Mesenchymal stem cell (in vitro differentiated cells and primary cell): ENCODE results near the gene ABAT.

Experiments used
- DNase-seq: peaks from one replicate; pipeline ENCODE4 v3.0.0-alpha.2; 2013
- H2AFZ ChIP-seq: one replicate; pipeline ENCODE4 v1.6.1; 2013; ENCODE audit warnings: low read depth, mild to moderate bottlenecking, control low read depth, inconsistent platforms, low read length, moderate library complexity
- H2AK5ac ChIP-seq: 2 replicates; pipeline ENCODE4 v1.6.1; 2013; ENCODE audit warnings: low read length, moderate library complexity, mild to moderate bottlenecking, inconsistent platforms; ENCODE audit not compliant: severe bottlenecking
- H2BK120ac ChIP-seq: one replicate; pipeline ENCODE4 v1.6.1; 2013; ENCODE audit warnings: low read depth, mild to moderate bottlenecking, inconsistent platforms, low read length, moderate library complexity
- H2BK12ac ChIP-seq, 2 experiments: one replicate each; pipeline ENCODE4 v1.6.1; 2013; ENCODE audit warnings: inconsistent platforms in 2 of 2, low read length in 2 of 2, mild to moderate bottlenecking in 2 of 2, moderate library complexity in 2 of 2, control low read depth in 1 of 2
- H2BK15ac ChIP-seq: one replicate; pipeline ENCODE4 v1.6.1; 2013; ENCODE audit warnings: mild to moderate bottlenecking, low read depth, inconsistent platforms; ENCODE audit not compliant: poor library complexity, severe bottlenecking
- H2BK5ac ChIP-seq: 2 replicates; pipeline ENCODE4 v1.6.1; 2013; ENCODE audit warnings: low read depth, mild to moderate bottlenecking, low read length, control low read depth, inconsistent platforms; ENCODE audit not compliant: poor library complexity, severe bottlenecking
- H3K14ac ChIP-seq, 2 experiments: one replicate each; pipeline ENCODE4 v1.6.1; 2013; ENCODE audit warnings: inconsistent platforms in 2 of 2, low read length in 2 of 2, control low read depth in 1 of 2, mild to moderate bottlenecking in 1 of 2, moderate library complexity in 1 of 2
- H3K18ac ChIP-seq, 2 experiments: one replicate each; pipeline ENCODE4 v1.6.1; 2013; ENCODE audit warnings: inconsistent platforms in 2 of 2, low read length in 2 of 2, control low read depth in 1 of 2, low read depth in 1 of 2, mild to moderate bottlenecking in 1 of 2
- H3K23ac ChIP-seq, 2 experiments: one replicate each; pipeline ENCODE4 v1.6.1; 2013; ENCODE audit warnings: inconsistent platforms in 2 of 2, low read length in 2 of 2, mild to moderate bottlenecking in 2 of 2, moderate library complexity in 2 of 2, control low read depth in 1 of 2
- H3K27ac ChIP-seq: 2 replicates; pipeline ENCODE4 v1.5.1; 2013; ENCODE audit warnings: mild to moderate bottlenecking, moderate library complexity, low read length, control low read depth, inconsistent platforms; ENCODE audit not compliant: poor library complexity, severe bottlenecking
- H3K27me3 ChIP-seq, 2 experiments: 2 replicates each; pipeline versions ENCODE4 v1.6.1 to v1.7.0; 2013; ENCODE audit warnings: low read length in 2 of 2, mild to moderate bottlenecking in 2 of 2, moderate library complexity in 2 of 2, control low read depth in 1 of 2, inconsistent platforms in 1 of 2; ENCODE audit not compliant: control insufficient read depth in 1 of 2, insufficient read depth in 1 of 2
- H3K36me3 ChIP-seq, 2 experiments: 2 replicates each; pipeline versions ENCODE4 v1.6.1 to v1.7.0; 2013; ENCODE audit warnings: low read length in 2 of 2, control low read depth in 1 of 2, inconsistent platforms in 1 of 2, low read depth in 1 of 2, mild to moderate bottlenecking in 1 of 2; ENCODE audit not compliant: insufficient read depth in 2 of 2, control insufficient read depth in 1 of 2
- H3K4ac ChIP-seq, 2 experiments: one replicate each; pipeline ENCODE4 v1.6.1; 2013; ENCODE audit warnings: inconsistent platforms in 2 of 2, low read length in 2 of 2, mild to moderate bottlenecking in 2 of 2, moderate library complexity in 2 of 2, control low read depth in 1 of 2, low read depth in 1 of 2
- H3K4me1 ChIP-seq: 2 replicates; pipeline ENCODE4 v1.6.1; 2013; ENCODE audit warnings: low read depth, low read length, control low read depth; ENCODE audit not compliant: control insufficient read depth, insufficient read depth
- H3K4me2 ChIP-seq: 2 replicates; pipeline ENCODE4 v1.6.1; 2013; ENCODE audit warnings: low read length, mild to moderate bottlenecking, inconsistent platforms; ENCODE audit not compliant: poor library complexity, severe bottlenecking
- H3K4me3 ChIP-seq, 2 experiments: 2 replicates each; pipeline versions ENCODE4 v1.5.1 to v1.7.0; 2013; ENCODE audit warnings: low read length in 2 of 2, mild to moderate bottlenecking in 2 of 2, control low read depth in 1 of 2, low read depth in 1 of 2; ENCODE audit not compliant: insufficient read depth in 1 of 2
- H3K79me1 ChIP-seq: replicated peaks from 2 replicates; pipeline ENCODE4 v1.6.1; 2013; ENCODE audit warnings: mild to moderate bottlenecking, control low read depth, low read length, inconsistent platforms; ENCODE audit not compliant: poor library complexity, severe bottlenecking
- H3K9ac ChIP-seq: 2 replicates; pipeline ENCODE4 v1.7.0; 2013; ENCODE audit warnings: mild to moderate bottlenecking, low read length, moderate library complexity
- H3K9me3 ChIP-seq: 2 replicates; pipeline ENCODE4 v1.7.0; 2013; ENCODE audit warnings: mild to moderate bottlenecking, low read length; ENCODE audit not compliant: control insufficient read depth
- H4K8ac ChIP-seq: one replicate; pipeline ENCODE4 v1.6.1; 2013; ENCODE audit warnings: inconsistent platforms, mild to moderate bottlenecking, low read length, moderate library complexity
- H4K91ac ChIP-seq: one replicate; pipeline ENCODE4 v1.6.1; 2013; ENCODE audit warnings: mild to moderate bottlenecking, low read length, inconsistent platforms
- WGBS: methylation state at CpG from one replicate; pipeline ENCODE4 v1.1.7; 2013; ENCODE audit warnings: mixed read lengths; 5-methylcytosine and 5-hydroxymethylcytosine counted together

Gene ABAT

GRCh38 chr16:8718851-8719680, 44.6 kb downstream of the ABAT start:
- Histone ChIP-seq H3K27me3 (peaks cover 0 to 27% of the 10 kb centered on the region in 2 experiments), H4K91ac (no peak overlapping the region), H3K4me2 (no peak overlapping the region), H3K27ac (no peak overlapping the region), H3K36me3 (no peaks in the 10 kb centered on the region), H3K23ac (no peak overlapping the region), H3K9ac (no peak overlapping the region), H4K8ac (no peak overlapping the region), H3K4me1 (peaks cover 7% of the 10 kb centered on the region), H3K9me3 (peaks cover 6% of the 10 kb centered on the region), H3K4ac (no peak overlapping the region), H3K18ac (no peak overlapping the region), H2BK15ac (no peak overlapping the region), H3K14ac (no peak overlapping the region), H2BK120ac (no peak overlapping the region), H3K79me1 (no peaks in the 10 kb centered on the region), H2AK5ac (no peak overlapping the region), H2BK5ac (no peak overlapping the region), H3K4me3 (no peak overlapping the region), H2AFZ (no peak overlapping the region), H2BK12ac (no peak overlapping the region)
- DNase-seq, result no peak
- WGBS, result 84% methylated on average over 19 of the region's 19 CpGs

DNA sequence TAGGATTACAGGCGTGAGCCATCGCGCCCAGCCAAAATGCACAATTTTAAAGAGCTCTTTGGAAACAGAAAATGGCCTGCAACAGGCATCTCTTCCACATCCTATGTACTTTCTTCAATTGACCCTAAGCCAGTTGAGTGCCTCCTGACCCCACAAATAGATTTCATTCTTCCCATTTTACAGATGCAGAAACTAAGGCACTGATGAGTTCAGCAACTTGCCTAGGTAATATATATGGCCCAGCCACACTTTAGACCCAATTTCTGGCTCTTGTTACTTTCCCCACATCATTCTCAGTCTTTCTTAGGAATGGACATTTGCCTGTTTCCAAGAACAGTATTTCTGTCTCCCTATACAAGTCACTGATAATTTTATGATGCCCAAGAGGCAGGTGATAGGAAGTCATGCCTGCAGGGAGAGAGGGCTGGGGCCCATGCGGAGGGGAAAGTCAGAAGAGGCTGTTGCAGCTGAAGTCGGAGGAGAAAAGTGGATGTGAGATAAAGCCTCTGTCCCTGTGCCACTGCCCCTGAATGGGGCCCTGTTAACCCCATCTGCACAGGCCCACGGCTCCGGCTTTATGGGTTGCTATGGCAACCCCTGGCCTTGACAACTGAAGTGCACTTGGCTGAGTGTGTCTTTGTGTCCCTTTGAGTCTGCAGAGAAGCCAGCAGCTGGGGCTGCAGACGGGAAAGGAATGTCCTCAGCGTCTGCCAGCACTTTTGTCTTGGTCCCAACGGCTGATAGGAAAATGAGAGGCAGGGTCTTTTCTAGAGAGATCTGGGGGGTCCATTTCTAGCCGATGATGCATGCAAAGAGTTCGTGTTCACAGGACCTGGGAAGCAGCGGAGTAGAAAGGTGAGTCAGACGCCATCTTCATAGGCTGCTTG, 45.9 kb downstream of the ABAT start:
- no peak for DNase-seq
- no peak overlapping the region for H3K4ac ChIP-seq
- no peak overlapping the region for H3K9ac ChIP-seq
- no peak overlapping the region for H2BK15ac ChIP-seq
- H3K4me1 ChIP-seq, result peaks cover 7% of the 10 kb centered on the region
- no peaks in the 10 kb centered on the region for H3K79me1 ChIP-seq
- no peak overlapping the region for H2AFZ ChIP-seq
- H3K14ac ChIP-seq, result no peak overlapping the region
- peak overlapping the region; percentile 37 for H3K4me2 ChIP-seq
- no peak overlapping the region for H2BK120ac ChIP-seq
- no peak overlapping the region for H2BK12ac ChIP-seq
- 37% methylated on average over 14 of the region's 14 CpGs for WGBS
- H4K91ac ChIP-seq, result no peak overlapping the region
- H3K23ac ChIP-seq, result no peak overlapping the region
- H3K4me3 ChIP-seq, result no peak overlapping the region
- no peaks in the 10 kb centered on the region for H3K36me3 ChIP-seq
- H4K8ac ChIP-seq, result no peak overlapping the region
- no peak overlapping the region for H3K27ac ChIP-seq
- no peak overlapping the region for H2AK5ac ChIP-seq
- H3K9me3 ChIP-seq, result peaks cover 6% of the 10 kb centered on the region
- H3K18ac ChIP-seq, result no peak overlapping the region
- H3K27me3 ChIP-seq, result peaks cover 0 to 23% of the 10 kb centered on the region in 2 experiments
- H2BK5ac ChIP-seq, result no peak overlapping the region

DNA sequence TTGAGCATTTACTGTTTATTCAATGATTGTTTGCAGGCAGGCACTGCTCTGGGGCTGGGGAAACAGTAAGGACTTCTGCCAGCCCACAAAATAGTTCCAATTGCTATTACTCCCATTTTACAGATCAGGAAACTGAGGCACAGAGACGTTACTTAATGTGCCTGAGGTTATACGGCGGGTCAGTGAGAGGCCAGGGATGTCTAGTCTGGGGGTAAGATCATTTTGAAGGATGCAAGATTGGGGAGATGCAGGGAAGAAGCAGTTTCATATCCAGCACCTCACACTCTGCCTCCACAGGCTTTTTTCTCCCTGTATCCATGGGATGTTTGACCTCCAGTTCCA, 46.5 kb downstream of the ABAT start:
- no peak overlapping the region for H4K8ac ChIP-seq
- no peaks in the 10 kb centered on the region for H3K36me3 ChIP-seq
- H4K91ac ChIP-seq, result no peak overlapping the region
- H3K23ac ChIP-seq, result no peak overlapping the region
- H2AFZ ChIP-seq, result no peak overlapping the region
- H2AK5ac ChIP-seq, result no peak overlapping the region
- no peak overlapping the region for H3K18ac ChIP-seq
- no peak overlapping the region for H3K4me3 ChIP-seq
- peaks cover 6% of the 10 kb centered on the region for H3K9me3 ChIP-seq
- no peak overlapping the region for H2BK12ac ChIP-seq
- no peak overlapping the region for H2BK5ac ChIP-seq
- no peak overlapping the region for H3K9ac ChIP-seq
- no peak overlapping the region for H2BK15ac ChIP-seq
- H3K79me1 ChIP-seq, result no peaks in the 10 kb centered on the region
- peaks cover 7% of the 10 kb centered on the region for H3K4me1 ChIP-seq
- DNase-seq, result no peak
- H3K27ac ChIP-seq, result no peak overlapping the region
- 70% methylated on average over 2 of the region's 3 CpGs for WGBS
- no peak overlapping the region for H3K4me2 ChIP-seq
- H3K27me3 ChIP-seq, result peaks cover 0 to 23% of the 10 kb centered on the region in 2 experiments
- H3K14ac ChIP-seq, result no peak overlapping the region
- H3K4ac ChIP-seq, result no peak overlapping the region
- no peak overlapping the region for H2BK120ac ChIP-seq

DNA sequence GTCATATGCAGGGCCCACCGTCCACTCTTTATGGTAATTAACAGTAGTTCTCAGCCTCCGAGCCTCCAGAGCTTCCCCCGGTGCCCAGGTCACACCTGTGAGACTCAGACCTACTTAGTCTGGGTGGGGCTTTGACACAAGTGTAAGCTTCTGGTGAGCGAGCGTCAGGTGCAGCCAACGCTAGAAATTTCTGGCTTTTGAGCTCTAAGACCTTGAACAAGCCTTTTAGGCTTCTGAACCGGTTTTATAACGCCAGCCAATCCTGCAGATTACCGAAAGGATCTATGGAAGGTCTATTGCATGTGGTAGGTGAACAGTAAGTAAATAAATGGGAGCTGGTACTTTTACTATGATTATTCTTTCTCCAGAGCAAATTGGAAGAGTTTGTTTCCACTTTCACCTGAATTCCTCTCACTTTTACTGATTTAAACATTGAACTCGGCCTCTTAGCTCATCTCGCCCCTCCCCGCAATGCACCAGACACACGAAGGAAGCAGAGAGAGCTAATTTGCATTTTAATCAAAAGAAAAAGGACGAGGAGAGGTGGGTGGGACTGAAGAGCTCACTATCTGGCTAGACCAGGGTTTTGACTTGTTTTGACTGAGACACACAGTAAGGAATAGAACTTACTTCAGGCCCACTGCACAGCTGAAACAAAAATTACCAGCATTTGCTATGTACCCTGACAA, 47.1 kb downstream of the ABAT start:
- Histone ChIP-seq H3K27ac (no peak overlapping the region), H2AFZ (no peak overlapping the region), H3K9ac (no peak overlapping the region), H3K36me3 (no peaks in the 10 kb centered on the region), H2BK12ac (no peak overlapping the region), H3K18ac (no peak overlapping the region), H3K27me3 (peaks cover 0 to 23% of the 10 kb centered on the region in 2 experiments), H2BK120ac (no peak overlapping the region), H2BK15ac (no peak overlapping the region), H3K14ac (no peak overlapping the region), H4K91ac (no peak overlapping the region), H3K4me2 (no peak overlapping the region), H3K23ac (no peak overlapping the region), H3K4me1 (peaks cover 7% of the 10 kb centered on the region), H3K9me3 (peaks cover 6% of the 10 kb centered on the region), H2BK5ac (no peak overlapping the region), H4K8ac (no peak overlapping the region), H2AK5ac (no peak overlapping the region), H3K4me3 (no peak overlapping the region), H3K4ac (no peak overlapping the region), H3K79me1 (no peaks in the 10 kb centered on the region)
- DNase-seq, result no peak
- 75% methylated on average over 14 of the region's 14 CpGs for WGBS
